Frontal cortex (tissue), 4 donors: ENCODE measurements around the gene HIKESHI. TPM values are rescaled to one million over a fixed set of nuclear protein-coding genes. Genes with fewer than 3 reads are reported as not detected.
"Not testable (repeated sequence)": the region's sequence is repeated elsewhere in the genome, so short reads cannot be mapped to it uniquely, and the experiment has no call there.

Experiments
- DNase-seq, 2 donors: peaks; one replicate each; pipeline ENCODE4 v3.0.0; 2012; ENCODE audit warnings: low spot score in 2 of 2
- FAIRE-seq: peaks from 2 replicates; lab custom pipeline; 2012; peaks lifted over from hg19 to GRCh38; lab: Jason Lieb, UNC
- total RNA-seq: library from RNA; depleted of rRNA; stranded (reverse); fragments of >200 nt; gene quantifications from one replicate; pipeline ENCODE4 v1.2.3, GENCODE V29; 2014
- donor health status: control.
- donor health status: control.
- donor health status: control.

Gene HIKESHI
- total RNA-seq: 67.7 TPM

DNA sequence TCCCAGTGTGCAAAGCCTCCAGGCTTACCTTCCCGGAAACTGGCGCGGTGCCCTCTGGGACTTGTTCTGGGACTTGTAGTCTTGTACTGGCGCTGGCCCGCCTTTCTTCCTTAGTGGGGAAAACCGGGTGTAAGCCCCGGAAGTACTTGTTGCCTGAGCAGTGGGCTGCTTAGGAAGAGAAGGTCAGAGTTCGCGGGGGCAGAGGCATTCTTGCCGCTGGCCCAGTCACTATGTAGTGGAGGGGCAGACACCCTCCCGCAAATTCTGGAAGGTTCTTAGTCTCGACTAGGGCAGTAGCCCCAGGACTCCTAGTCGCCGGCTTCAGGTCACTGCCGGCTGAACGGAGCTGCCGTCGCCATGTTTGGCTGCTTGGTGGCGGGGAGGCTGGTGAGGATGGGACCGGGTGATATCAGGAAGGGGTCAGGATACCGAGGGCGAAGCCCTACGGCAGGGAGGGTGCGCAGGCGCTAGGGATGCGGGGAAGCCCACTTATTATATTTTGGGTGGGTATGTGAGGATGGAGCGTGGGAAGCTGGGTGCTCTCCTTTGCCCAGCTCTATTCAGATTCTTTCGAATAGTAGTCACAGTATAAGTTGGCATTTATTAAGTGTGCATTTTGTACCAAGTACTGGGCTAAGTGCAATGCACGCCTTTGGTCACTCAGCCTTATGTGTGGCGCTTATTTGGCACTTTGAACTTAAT, at the start of gene HIKESHI:
TSS of gene HIKESHI (plus strand) at position 149 of the 702 bp plus-strand sequence. CDS start at position 358, 209 bp downstream.
- FAIRE-seq: peak; percentile 76
- DNase-seq: peak; percentile 67 to 81

- DNase-seq (no peak), FAIRE-seq (no peak)
Measured at GRCh38 chr11:86255896-86256295, 46.1 kb upstream of the HIKESHI start.

GRCh38 chr11:86256608-86257007, 45.4 kb upstream of the HIKESHI start:
- FAIRE-seq: no peak
- DNase-seq: no peak

GRCh38 chr11:86257446-86257845, 44.6 kb upstream of the HIKESHI start:
- DNase-seq (no peak), FAIRE-seq (no peak)

GRCh38 chr11:86259730-86260129, 42.3 kb upstream of the HIKESHI start:
- DNase-seq: no peak
- no peak for FAIRE-seq

DNA sequence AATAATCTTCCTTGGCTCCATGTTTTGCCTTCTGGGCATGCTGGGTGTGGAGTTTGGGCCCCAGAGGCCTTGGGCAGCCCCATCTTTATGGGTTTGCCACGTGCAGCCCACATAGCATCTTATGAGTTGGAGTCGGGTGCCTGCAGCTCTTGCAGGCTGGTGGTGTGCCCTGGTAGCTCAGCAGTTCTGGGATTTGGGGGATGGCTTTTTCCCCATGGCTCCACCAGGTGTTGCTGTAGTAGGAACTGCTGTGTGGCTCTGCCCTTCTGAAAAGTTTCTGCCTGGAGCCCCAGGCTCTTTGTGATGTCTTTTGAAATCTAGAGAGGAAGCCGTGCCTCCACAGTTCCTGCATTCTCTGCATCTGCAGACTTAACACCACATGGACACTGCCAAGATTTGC, 40.7 kb upstream of the HIKESHI start:
- FAIRE-seq: no peak
- DNase-seq: no peak

GRCh38 chr11:86262387-86262786, 39.7 kb upstream of the HIKESHI start:
- FAIRE-seq: no peak
- no peak for DNase-seq

GRCh38 chr11:86264649-86265048, 37.4 kb upstream of the HIKESHI start:
- no peak for FAIRE-seq
- no peak for DNase-seq

GRCh38 chr11:86265194-86265593, 36.8 kb upstream of the HIKESHI start:
- FAIRE-seq (no peak), DNase-seq (no peak)

DNA sequence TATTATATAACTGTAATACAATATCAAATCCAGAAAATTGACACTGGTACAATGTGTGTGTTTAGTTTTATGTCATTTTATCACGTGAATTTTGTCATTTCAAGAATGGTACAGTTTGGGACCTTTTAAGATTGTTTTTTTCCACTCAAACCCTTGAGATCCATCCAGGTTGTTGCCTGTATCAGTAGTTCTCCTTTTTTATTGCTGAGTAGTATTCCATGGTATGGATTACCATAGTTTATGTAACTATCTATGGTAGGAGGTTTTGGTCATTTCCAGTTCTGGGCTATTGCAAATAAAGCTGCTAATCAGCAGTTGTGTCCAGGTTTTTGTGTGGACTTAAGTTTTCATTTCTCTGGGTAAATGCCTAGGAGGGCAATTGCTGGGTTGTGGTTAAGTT, 32.4 kb upstream of the HIKESHI start:
- no peak for FAIRE-seq
- no peak for DNase-seq

DNA sequence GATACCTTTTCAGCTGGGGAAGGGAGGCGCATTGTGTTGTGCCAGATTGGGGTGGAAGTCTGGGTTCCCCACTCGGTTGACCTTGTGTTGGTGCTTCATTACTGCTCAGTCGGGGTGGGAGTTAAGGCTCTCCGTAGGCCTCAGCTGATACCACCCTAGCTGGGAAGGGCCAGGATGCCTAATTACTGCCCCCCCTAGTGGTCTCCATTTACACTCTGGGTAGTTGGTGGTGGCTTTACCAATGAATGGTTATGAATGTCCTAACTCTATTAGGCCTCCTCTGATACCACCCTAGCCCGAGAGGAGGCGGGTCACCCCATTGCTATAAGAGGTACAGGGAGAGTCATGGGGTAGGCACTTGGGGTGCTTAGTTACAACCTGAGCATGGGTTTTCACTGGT, 27.5 kb upstream of the HIKESHI start:
- DNase-seq (no peak), FAIRE-seq (no peak)

GRCh38 chr11:86274999-86275398, 27.0 kb upstream of the HIKESHI start:
- no peak for DNase-seq
- no peak for FAIRE-seq

- DNase-seq (no peak), FAIRE-seq (no peak)
Measured at GRCh38 chr11:86275493-86276370, 26.3 kb upstream of the HIKESHI start.

- DNase-seq (no peak), FAIRE-seq (no peak)
Measured at GRCh38 chr11:86277741-86278140, 24.3 kb upstream of the HIKESHI start.

GRCh38 chr11:86278226-86278625, 23.8 kb upstream of the HIKESHI start:
- DNase-seq (no peak), FAIRE-seq (no peak)

- FAIRE-seq (no peak), DNase-seq (no peak)
Measured at GRCh38 chr11:86279747-86280146, 22.3 kb upstream of the HIKESHI start.

DNA sequence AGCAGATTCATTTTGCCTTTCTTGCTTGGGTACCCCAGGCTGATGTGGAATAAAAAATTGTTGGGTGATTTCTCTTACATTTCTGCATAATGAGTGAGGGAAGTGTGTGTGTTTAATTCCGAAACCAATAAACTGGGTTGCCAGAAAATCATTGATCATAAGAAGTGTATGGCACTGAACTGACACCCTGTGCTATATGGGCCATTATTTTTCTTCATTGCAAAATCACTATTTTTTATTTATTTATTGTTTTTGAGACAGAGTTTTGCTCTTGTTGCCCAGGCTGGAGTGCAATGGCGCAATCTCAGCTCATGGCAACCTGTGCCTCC, 14.6 kb upstream of the HIKESHI start:
- no peak for DNase-seq
- no peak for FAIRE-seq

- DNase-seq: no peak
- no peak for FAIRE-seq
Measured at GRCh38 chr11:86288776-86289507, 13.1 kb upstream of the HIKESHI start.

DNA sequence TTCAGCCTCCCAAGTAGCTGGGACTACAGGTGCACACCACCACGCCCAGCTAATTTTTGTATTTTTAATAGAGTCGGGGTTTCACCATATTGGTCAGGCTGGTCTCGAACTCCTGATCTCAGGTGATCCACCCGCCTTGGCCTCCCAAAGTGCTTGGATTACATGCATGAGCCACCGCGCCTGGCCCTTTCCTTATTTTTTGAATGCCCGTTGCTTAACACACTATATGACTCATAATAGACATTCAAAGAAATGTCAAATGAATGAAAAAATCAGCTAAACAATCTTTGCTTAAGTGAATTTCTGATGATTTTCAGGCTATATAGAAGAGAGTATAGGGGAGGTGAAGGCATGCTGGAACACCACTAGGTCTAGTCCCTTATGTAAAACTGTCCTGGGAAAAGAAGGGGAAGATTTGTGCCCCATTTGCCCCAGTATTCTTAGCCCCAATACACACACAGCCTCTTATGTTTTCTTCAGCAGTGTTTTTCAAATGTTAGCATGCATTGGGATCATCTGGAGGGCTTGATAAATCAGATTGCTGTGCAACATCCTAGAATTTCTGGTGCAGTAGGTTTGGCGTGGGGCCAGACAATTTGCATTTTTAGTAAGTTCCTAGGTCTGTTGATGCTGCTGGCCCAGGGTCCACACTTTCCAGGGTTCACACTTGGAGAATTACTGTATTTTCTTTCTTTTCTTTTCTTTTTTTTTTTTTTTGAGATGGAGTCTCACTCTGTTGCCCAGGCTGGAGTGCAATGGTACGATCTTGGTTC, 12.3 kb upstream of the HIKESHI start:
- FAIRE-seq, DNase-seq: not testable (repeated sequence)
